ENCODE results near the gene EPN2. TPM values are rescaled to one million over a fixed set of nuclear protein-coding genes. Genes with fewer than 3 reads are reported as not detected.

Gene EPN2
- total RNA-seq, 1 donor from 2014 or later = 29.9 TPM

- DNase-seq (ENCODE audit: low read depth) = no peak
Measured at GRCh38 chr17:19380481-19381301, 143.5 kb downstream of the EPN2 start.

GRCh38 chr17:19381361-19381740 lies 144.2 kb downstream of the EPN2 start:
- DNase-seq (ENCODE audit: low read depth) = no peak

- no peak for DNase-seq (ENCODE audit: low read depth)
Measured at GRCh38 chr17:19381741-19382444, 144.7 kb downstream of the EPN2 start.

- DNase-seq (ENCODE audit: low read depth) = no peak
Measured at GRCh38 chr17:19382531-19383444, 145.6 kb downstream of the EPN2 start.

GRCh38 chr17:19383681-19384470 lies 146.7 kb downstream of the EPN2 start:
- no peak for DNase-seq (ENCODE audit: low read depth)

- no peak for DNase-seq (ENCODE audit: low read depth)
Measured at GRCh38 chr17:19384723-19385391, 147.7 kb downstream of the EPN2 start.

- no peak for DNase-seq (ENCODE audit: low read depth)
Measured at GRCh38 chr17:19385521-19385983, 148.4 kb downstream of the EPN2 start.

Other genes with a start within 250 kb of the EPN2 start
- gene FAM83G, start 232.6 kb upstream of the EPN2 start, total RNA-seq = 16.8 and 17.9 TPM in 2 replicates
- 0.15 and 0.17 TPM in 2 replicates for gene GRAP, start 190.4 kb upstream of the EPN2 start, total RNA-seq
- 0.10 TPM in 1 of 2 replicates, not detected in the other for gene GRAPL, start 109.8 kb upstream of the EPN2 start, total RNA-seq
- gene B9D1, start 125.4 kb downstream of the EPN2 start, total RNA-seq = 25.9 and 40.8 TPM in 2 replicates
- gene MAPK7, start 141.1 kb downstream of the EPN2 start, total RNA-seq = 9.0 and 30.2 TPM in 2 replicates
- 0.15 TPM in 1 of 2 replicates, not detected in the other for gene MFAP4, start 149.8 kb downstream of the EPN2 start, total RNA-seq
- gene RNF112, start 173.9 kb downstream of the EPN2 start, total RNA-seq = not detected in 2 replicates